Mesenchymal stem cell (in vitro differentiated cells and primary cell): ENCODE results near the gene GGACT.
A peak's percentile ranks its signal among the peaks of the same experiment; 100 is the strongest.

Source experiments
- DNase-seq: peaks from one replicate; pipeline ENCODE4 v3.0.0-alpha.2; 2013
- H2AFZ ChIP-seq: one replicate; pipeline ENCODE4 v1.6.1; 2013; ENCODE audit warnings: low read depth, mild to moderate bottlenecking, control low read depth, inconsistent platforms, low read length, moderate library complexity
- H2AK5ac ChIP-seq: 2 replicates; pipeline ENCODE4 v1.6.1; 2013; ENCODE audit warnings: low read length, moderate library complexity, mild to moderate bottlenecking, inconsistent platforms; ENCODE audit not compliant: severe bottlenecking
- H2BK120ac ChIP-seq: one replicate; pipeline ENCODE4 v1.6.1; 2013; ENCODE audit warnings: low read depth, mild to moderate bottlenecking, inconsistent platforms, low read length, moderate library complexity
- H2BK12ac ChIP-seq, 2 experiments: one replicate each; pipeline ENCODE4 v1.6.1; 2013; ENCODE audit warnings: inconsistent platforms in 2 of 2, low read length in 2 of 2, mild to moderate bottlenecking in 2 of 2, moderate library complexity in 2 of 2, control low read depth in 1 of 2
- H2BK15ac ChIP-seq: one replicate; pipeline ENCODE4 v1.6.1; 2013; ENCODE audit warnings: mild to moderate bottlenecking, low read depth, inconsistent platforms; ENCODE audit not compliant: poor library complexity, severe bottlenecking
- H2BK5ac ChIP-seq: 2 replicates; pipeline ENCODE4 v1.6.1; 2013; ENCODE audit warnings: low read depth, mild to moderate bottlenecking, low read length, control low read depth, inconsistent platforms; ENCODE audit not compliant: poor library complexity, severe bottlenecking
- H3K14ac ChIP-seq, 2 experiments: one replicate each; pipeline ENCODE4 v1.6.1; 2013; ENCODE audit warnings: inconsistent platforms in 2 of 2, low read length in 2 of 2, control low read depth in 1 of 2, mild to moderate bottlenecking in 1 of 2, moderate library complexity in 1 of 2
- H3K18ac ChIP-seq, 2 experiments: one replicate each; pipeline ENCODE4 v1.6.1; 2013; ENCODE audit warnings: inconsistent platforms in 2 of 2, low read length in 2 of 2, control low read depth in 1 of 2, low read depth in 1 of 2, mild to moderate bottlenecking in 1 of 2
- H3K23ac ChIP-seq, 2 experiments: one replicate each; pipeline ENCODE4 v1.6.1; 2013; ENCODE audit warnings: inconsistent platforms in 2 of 2, low read length in 2 of 2, mild to moderate bottlenecking in 2 of 2, moderate library complexity in 2 of 2, control low read depth in 1 of 2
- H3K27ac ChIP-seq: 2 replicates; pipeline ENCODE4 v1.5.1; 2013; ENCODE audit warnings: mild to moderate bottlenecking, moderate library complexity, low read length, control low read depth, inconsistent platforms; ENCODE audit not compliant: poor library complexity, severe bottlenecking
- H3K27me3 ChIP-seq, 2 experiments: 2 replicates each; pipeline versions ENCODE4 v1.6.1 to v1.7.0; 2013; ENCODE audit warnings: low read length in 2 of 2, mild to moderate bottlenecking in 2 of 2, moderate library complexity in 2 of 2, control low read depth in 1 of 2, inconsistent platforms in 1 of 2; ENCODE audit not compliant: control insufficient read depth in 1 of 2, insufficient read depth in 1 of 2
- H3K36me3 ChIP-seq, 2 experiments: 2 replicates each; pipeline versions ENCODE4 v1.6.1 to v1.7.0; 2013; ENCODE audit warnings: low read length in 2 of 2, control low read depth in 1 of 2, inconsistent platforms in 1 of 2, low read depth in 1 of 2, mild to moderate bottlenecking in 1 of 2; ENCODE audit not compliant: insufficient read depth in 2 of 2, control insufficient read depth in 1 of 2
- H3K4ac ChIP-seq, 2 experiments: one replicate each; pipeline ENCODE4 v1.6.1; 2013; ENCODE audit warnings: inconsistent platforms in 2 of 2, low read length in 2 of 2, mild to moderate bottlenecking in 2 of 2, moderate library complexity in 2 of 2, control low read depth in 1 of 2, low read depth in 1 of 2
- H3K4me1 ChIP-seq: 2 replicates; pipeline ENCODE4 v1.6.1; 2013; ENCODE audit warnings: low read depth, low read length, control low read depth; ENCODE audit not compliant: control insufficient read depth, insufficient read depth
- H3K4me2 ChIP-seq: 2 replicates; pipeline ENCODE4 v1.6.1; 2013; ENCODE audit warnings: low read length, mild to moderate bottlenecking, inconsistent platforms; ENCODE audit not compliant: poor library complexity, severe bottlenecking
- H3K4me3 ChIP-seq, 2 experiments: 2 replicates each; pipeline versions ENCODE4 v1.5.1 to v1.7.0; 2013; ENCODE audit warnings: low read length in 2 of 2, mild to moderate bottlenecking in 2 of 2, control low read depth in 1 of 2, low read depth in 1 of 2; ENCODE audit not compliant: insufficient read depth in 1 of 2
- H3K79me1 ChIP-seq: replicated peaks from 2 replicates; pipeline ENCODE4 v1.6.1; 2013; ENCODE audit warnings: mild to moderate bottlenecking, control low read depth, low read length, inconsistent platforms; ENCODE audit not compliant: poor library complexity, severe bottlenecking
- H3K9ac ChIP-seq: 2 replicates; pipeline ENCODE4 v1.7.0; 2013; ENCODE audit warnings: mild to moderate bottlenecking, low read length, moderate library complexity
- H3K9me3 ChIP-seq: 2 replicates; pipeline ENCODE4 v1.7.0; 2013; ENCODE audit warnings: mild to moderate bottlenecking, low read length; ENCODE audit not compliant: control insufficient read depth
- H4K8ac ChIP-seq: one replicate; pipeline ENCODE4 v1.6.1; 2013; ENCODE audit warnings: inconsistent platforms, mild to moderate bottlenecking, low read length, moderate library complexity
- H4K91ac ChIP-seq: one replicate; pipeline ENCODE4 v1.6.1; 2013; ENCODE audit warnings: mild to moderate bottlenecking, low read length, inconsistent platforms
- whole genome bisulfite sequencing: methylation state at CpG from one replicate; pipeline ENCODE4 v1.1.7; 2013; ENCODE audit warnings: mixed read lengths; 5-methylcytosine and 5-hydroxymethylcytosine counted together

Gene GGACT

GRCh38 chr13:100596516-100596915 lies 7.9 kb upstream of the GGACT start:
- H2AFZ ChIP-seq, result no peak overlapping the region
- no peak overlapping the region for H3K23ac ChIP-seq
- no peak overlapping the region for H3K14ac ChIP-seq
- H3K4ac ChIP-seq, result no peak overlapping the region
- no peak overlapping the region for H4K91ac ChIP-seq
- DNase-seq, result no peak
- no peak overlapping the region for H3K4me3 ChIP-seq
- no peaks in the 10 kb centered on the region for H3K36me3 ChIP-seq
- no peak overlapping the region for H4K8ac ChIP-seq
- no peak overlapping the region for H2BK12ac ChIP-seq
- H3K79me1 ChIP-seq, result no peaks in the 10 kb centered on the region
- H2BK15ac ChIP-seq, result no peak overlapping the region
- no peak overlapping the region for H2AK5ac ChIP-seq
- no peak overlapping the region for H3K9ac ChIP-seq
- no peak overlapping the region for H2BK5ac ChIP-seq
- H2BK120ac ChIP-seq, result no peak overlapping the region
- no peaks in the 10 kb centered on the region for H3K4me1 ChIP-seq
- H3K27ac ChIP-seq, result no peak overlapping the region
- H3K9me3 ChIP-seq, result no peaks in the 10 kb centered on the region
- no peak overlapping the region for H3K4me2 ChIP-seq
- no peaks in the 10 kb centered on the region for H3K27me3 ChIP-seq
- WGBS, result 77% methylated on average over 2 of the region's 2 CpGs
- no peak overlapping the region for H3K18ac ChIP-seq

- 66% methylated on average over 4 of the region's 4 CpGs for WGBS
- no peak overlapping the region for H3K4me3 ChIP-seq
- H3K4ac ChIP-seq, result no peak overlapping the region
- H3K18ac ChIP-seq, result no peak overlapping the region
- H2BK5ac ChIP-seq, result no peak overlapping the region
- no peaks in the 10 kb centered on the region for H3K9me3 ChIP-seq
- no peak overlapping the region for H3K27ac ChIP-seq
- H3K4me2 ChIP-seq, result no peak overlapping the region
- H2BK15ac ChIP-seq, result no peak overlapping the region
- H4K8ac ChIP-seq, result no peak overlapping the region
- H3K14ac ChIP-seq, result no peak overlapping the region
- no peak overlapping the region for H2BK12ac ChIP-seq
- no peaks in the 10 kb centered on the region for H3K27me3 ChIP-seq
- no peak overlapping the region for H3K9ac ChIP-seq
- H3K4me1 ChIP-seq, result no peaks in the 10 kb centered on the region
- no peaks in the 10 kb centered on the region for H3K79me1 ChIP-seq
- no peaks in the 10 kb centered on the region for H3K36me3 ChIP-seq
- H2AK5ac ChIP-seq, result no peak overlapping the region
- H2BK120ac ChIP-seq, result no peak overlapping the region
- DNase-seq, result no peak
- H2AFZ ChIP-seq, result no peak overlapping the region
- H4K91ac ChIP-seq, result no peak overlapping the region
- H3K23ac ChIP-seq, result no peak overlapping the region
Observed at GRCh38 chr13:100594731-100595130, 6.1 kb upstream of the GGACT start.

GRCh38 chr13:100594255-100594654 lies 5.7 kb upstream of the GGACT start:
- Histone ChIP-seq H2BK5ac (no peak overlapping the region), H3K27ac (no peak overlapping the region), H3K4me1 (no peaks in the 10 kb centered on the region), H3K4me3 (no peak overlapping the region), H3K79me1 (no peaks in the 10 kb centered on the region), H3K23ac (no peak overlapping the region), H2BK15ac (no peak overlapping the region), H2AFZ (no peak overlapping the region), H3K9me3 (no peaks in the 10 kb centered on the region), H4K91ac (no peak overlapping the region), H3K4me2 (no peak overlapping the region), H3K36me3 (no peaks in the 10 kb centered on the region), H3K9ac (no peak overlapping the region), H2BK120ac (no peak overlapping the region), H2BK12ac (no peak overlapping the region), H3K4ac (no peak overlapping the region), H3K18ac (no peak overlapping the region), H4K8ac (no peak overlapping the region), H3K27me3 (no peaks in the 10 kb centered on the region), H3K14ac (no peak overlapping the region), H2AK5ac (no peak overlapping the region)
- DNase-seq, result no peak
- 78% methylated on average over 8 of the region's 9 CpGs for WGBS

- peak overlapping the region; percentile 78 for H4K8ac ChIP-seq
Observed at GRCh38 chr13:100589178-100589725, 663 bp upstream of the GGACT start.

More at GRCh38 chr13:100589178-100589725, 663 bp upstream of the GGACT start:
- Histone ChIP-seq H2BK15ac (no peak overlapping the region), H3K23ac (no peak overlapping the region), H2BK12ac (no peak overlapping the region), H2AK5ac (no peak overlapping the region), H3K4me2 (no peak overlapping the region), H3K36me3 (no peaks in the 10 kb centered on the region), H2BK5ac (no peak overlapping the region), H3K9me3 (no peaks in the 10 kb centered on the region), H3K4ac (no peak overlapping the region), H2BK120ac (no peak overlapping the region), H3K4me1 (peaks cover 5% of the 10 kb centered on the region), H3K18ac (peak overlapping the region in 1 of 2 experiments; percentile 14), H3K79me1 (no peaks in the 10 kb centered on the region), H2AFZ (peak overlapping the region; percentile 43), H3K27me3 (no peaks in the 10 kb centered on the region), H3K9ac (peak overlapping the region; percentile 93), H3K4me3 (peak overlapping the region in 1 of 2 experiments; percentile 83), H4K91ac (no peak overlapping the region), H3K27ac (no peak overlapping the region), H3K14ac (no peak overlapping the region)
- DNase-seq, result no peak
- WGBS, result 98% methylated on average over 4 of the region's 6 CpGs
